Peyer's patch (tissue), 4 donors: ENCODE measurements around the gene PIEZO1. TPM values are rescaled to one million over a fixed set of nuclear protein-coding genes. Genes with fewer than 3 reads are reported as not detected.

Experiments
- DNase-seq, 3 donors: peaks; one replicate each; pipeline ENCODE4 v3.0.0-alpha.2; 2017 to 2019
- H3K27ac ChIP-seq, 4 donors: fragments of 200-600 bp; sonication (generic); one replicate each; pipeline ENCODE4 v1.5.1; 2016 to 2019
- H3K27me3 ChIP-seq, 2 donors: fragments of 200-600 bp; sonication (generic); one replicate each; pipeline ENCODE4 v1.5.1; 2019
- H3K36me3 ChIP-seq, 3 donors: fragments of 200-600 bp; sonication (generic); one replicate each; pipeline ENCODE4 v1.5.1; 2016 to 2019
- H3K4me1 ChIP-seq, 4 donors: fragments of 200-600 bp; sonication (generic); one replicate each; pipeline ENCODE4 v1.5.1; 2016 to 2019
- H3K4me3 ChIP-seq, 4 donors: fragments of 200-600 bp; sonication (generic); 1 replicate in 3 of 4; 2 replicates in 1 of 4; pipeline ENCODE4 v1.5.1; 2016 to 2019; ENCODE audit warnings: mild to moderate bottlenecking in 1 of 4
- H3K9me3 ChIP-seq, 4 donors: fragments of 200-600 bp; sonication (generic); one replicate each; pipeline ENCODE4 v1.5.1; 2016 to 2019; ENCODE audit warnings: mild to moderate bottlenecking in 1 of 4
- POLR2A ChIP-seq, 2 donors: fragments of 450-650 bp; IDR thresholded peaks; one replicate each; pipeline ENCODE4 v1.5.1; 2017; ENCODE audit warnings: antibody characterized with exemption in 2 of 2, mild to moderate bottlenecking in 2 of 2, moderate library complexity in 2 of 2
- total RNA-seq, 4 donors: library from RNA; depleted of rRNA; stranded (reverse); fragments of >200 nt; gene quantifications; one replicate each; pipeline ENCODE4 v1.1.0, GENCODE V29; 2016
- TF ChIP-seq, protein P1 (sequence below), 6 experiments: fragments of 450-650 bp in 4 of 6; fragments of 200-600 bp in 2 of 6; sonication (generic) in 1 of 6; IDR thresholded peaks; one replicate each; pipeline ENCODE4 v1.5.1; 2017 to 2019; ENCODE audit warnings: antibody characterized with exemption in 6 of 6, mild to moderate bottlenecking in 3 of 6, moderate library complexity in 1 of 6

Gene PIEZO1
- total RNA-seq, 4 donors from 2014 or later: 76.9 to 218 (median 183) TPM

DNA sequence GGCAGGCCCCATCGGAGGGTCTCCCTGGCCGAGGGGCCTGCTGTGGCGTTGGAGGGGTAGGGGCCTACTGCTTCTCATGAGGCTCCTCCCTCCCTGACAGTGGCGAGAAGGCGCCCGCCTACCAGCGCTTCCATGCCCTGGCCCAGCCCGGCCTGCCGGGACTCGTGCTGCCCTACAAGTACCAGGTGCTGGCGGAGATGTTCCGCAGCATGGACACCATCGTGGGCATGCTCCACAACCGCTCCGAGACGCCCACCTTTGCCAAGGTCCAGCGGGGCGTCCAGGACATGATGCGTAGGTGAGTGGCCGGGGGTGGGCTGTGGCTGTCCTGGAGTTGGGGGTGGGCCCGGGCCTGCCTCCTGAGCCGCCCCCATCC is 20.3 kb upstream of the PIEZO1 start:
- no peak for TF ChIP-seq POLR2A (IDR thresholded peaks at IDR 0.05)
- TF ChIP-seq, protein P1, sequence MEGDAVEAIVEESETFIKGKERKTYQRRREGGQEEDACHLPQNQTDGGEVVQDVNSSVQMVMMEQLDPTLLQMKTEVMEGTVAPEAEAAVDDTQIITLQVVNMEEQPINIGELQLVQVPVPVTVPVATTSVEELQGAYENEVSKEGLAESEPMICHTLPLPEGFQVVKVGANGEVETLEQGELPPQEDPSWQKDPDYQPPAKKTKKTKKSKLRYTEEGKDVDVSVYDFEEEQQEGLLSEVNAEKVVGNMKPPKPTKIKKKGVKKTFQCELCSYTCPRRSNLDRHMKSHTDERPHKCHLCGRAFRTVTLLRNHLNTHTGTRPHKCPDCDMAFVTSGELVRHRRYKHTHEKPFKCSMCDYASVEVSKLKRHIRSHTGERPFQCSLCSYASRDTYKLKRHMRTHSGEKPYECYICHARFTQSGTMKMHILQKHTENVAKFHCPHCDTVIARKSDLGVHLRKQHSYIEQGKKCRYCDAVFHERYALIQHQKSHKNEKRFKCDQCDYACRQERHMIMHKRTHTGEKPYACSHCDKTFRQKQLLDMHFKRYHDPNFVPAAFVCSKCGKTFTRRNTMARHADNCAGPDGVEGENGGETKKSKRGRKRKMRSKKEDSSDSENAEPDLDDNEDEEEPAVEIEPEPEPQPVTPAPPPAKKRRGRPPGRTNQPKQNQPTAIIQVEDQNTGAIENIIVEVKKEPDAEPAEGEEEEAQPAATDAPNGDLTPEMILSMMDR (IDR thresholded peaks at IDR 0.05): no peak
- Histone ChIP-seq H3K4me3 (no peak overlapping the region), H3K36me3 (peaks cover 0 to 18% (median 0%) of the 10 kb centered on the region in 3 donors), H3K27me3 (no peaks in the 10 kb centered on the region), H3K9me3 (no peaks in the 10 kb centered on the region), H3K4me1 (peaks cover 6 to 23% (median 15%) of the 10 kb centered on the region in 4 donors), H3K27ac (no peak overlapping the region)
- DNase-seq: no peak

DNA sequence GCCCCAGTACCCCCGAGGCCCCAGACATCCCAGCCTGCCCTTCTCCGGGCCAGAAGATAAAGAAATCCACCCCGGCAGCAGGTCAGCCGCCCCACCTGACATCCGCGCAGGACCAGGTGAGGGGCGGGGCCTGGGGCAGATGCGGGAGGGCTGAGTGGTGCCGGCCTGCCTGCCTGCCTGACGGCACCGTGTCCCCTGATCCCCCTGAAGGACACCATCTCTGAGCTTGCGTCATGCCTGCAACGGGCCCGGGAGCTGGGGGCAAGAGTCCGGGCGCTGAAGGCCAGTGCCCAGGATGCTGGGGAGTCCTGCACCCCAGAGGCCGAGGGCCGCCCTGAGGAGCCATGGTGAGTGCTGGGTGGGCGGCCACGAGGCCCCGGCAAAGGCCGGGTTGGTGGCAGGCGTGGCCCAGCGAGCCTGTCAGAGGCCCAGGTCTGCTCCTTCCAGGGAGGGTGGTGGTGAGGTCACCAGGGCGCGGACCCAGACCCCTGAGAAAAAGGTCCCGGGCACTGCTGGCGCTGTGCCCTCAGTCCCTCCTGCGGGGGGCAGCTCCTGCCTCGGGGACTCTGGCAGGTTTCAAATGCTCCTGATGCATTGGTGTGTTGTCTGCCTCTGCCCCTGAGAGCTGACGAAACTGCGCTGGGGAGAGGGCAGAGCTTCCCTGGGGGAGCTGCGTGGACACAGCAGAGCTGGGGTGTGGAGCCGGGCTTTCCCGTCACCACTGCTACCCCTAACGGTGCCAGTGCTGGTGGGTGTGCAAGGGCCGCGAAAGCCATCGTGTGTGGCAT is 19.7 kb upstream of the PIEZO1 start:
- H3K4me1 ChIP-seq: peaks cover 6 to 17% (median 12%) of the 10 kb centered on the region in 4 donors
- no peaks in the 10 kb centered on the region for H3K9me3 ChIP-seq
- H3K4me3 ChIP-seq: peak overlapping the region in 3 of 4 donors; percentile 51 to 88 (median 65)
- H3K27me3 ChIP-seq: no peaks in the 10 kb centered on the region
- TF ChIP-seq, protein P1 (IDR thresholded peaks at IDR 0.05): no peak
- TF ChIP-seq POLR2A (IDR thresholded peaks at IDR 0.05): no peak
- no peak for DNase-seq
- H3K36me3 ChIP-seq: peaks cover 0 to 17% (median 0%) of the 10 kb centered on the region in 3 donors
- peak overlapping the region in 1 of 4 donors; percentile 78 for H3K27ac ChIP-seq

DNA sequence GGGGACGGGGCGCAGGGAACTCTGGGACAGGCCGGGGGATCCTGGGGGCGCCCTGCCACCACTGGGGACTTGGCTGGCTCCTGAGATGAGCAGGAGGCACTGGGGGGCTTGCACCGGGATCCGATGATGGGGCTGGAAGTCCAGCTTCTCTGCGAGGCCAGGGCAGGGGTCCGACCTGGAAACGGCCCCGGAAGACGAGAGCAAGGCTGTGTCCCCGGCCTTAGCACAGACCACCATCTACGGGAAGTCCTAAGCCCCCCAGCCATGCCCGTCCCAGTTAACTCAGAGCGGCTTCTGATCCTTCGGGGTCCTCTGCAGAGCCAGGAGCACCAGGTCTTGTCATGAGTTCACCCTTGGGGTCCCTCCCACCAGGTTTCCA is 19.1 kb upstream of the PIEZO1 start:
- no peaks in the 10 kb centered on the region for H3K9me3 ChIP-seq
- H3K4me1 ChIP-seq: peaks cover 6 to 15% (median 11%) of the 10 kb centered on the region in 4 donors
- H3K4me3 ChIP-seq: peak overlapping the region; percentile 51 to 88 (median 60)
- peak overlapping the region in 1 of 4 donors; percentile 78 for H3K27ac ChIP-seq
- no peaks in the 10 kb centered on the region for H3K27me3 ChIP-seq
- TF ChIP-seq, protein P1 (IDR thresholded peaks at IDR 0.05): no peak
- no peak for TF ChIP-seq POLR2A (IDR thresholded peaks at IDR 0.05)
- DNase-seq: no peak
- peaks cover 0 to 11% (median 0%) of the 10 kb centered on the region in 3 donors for H3K36me3 ChIP-seq

DNA sequence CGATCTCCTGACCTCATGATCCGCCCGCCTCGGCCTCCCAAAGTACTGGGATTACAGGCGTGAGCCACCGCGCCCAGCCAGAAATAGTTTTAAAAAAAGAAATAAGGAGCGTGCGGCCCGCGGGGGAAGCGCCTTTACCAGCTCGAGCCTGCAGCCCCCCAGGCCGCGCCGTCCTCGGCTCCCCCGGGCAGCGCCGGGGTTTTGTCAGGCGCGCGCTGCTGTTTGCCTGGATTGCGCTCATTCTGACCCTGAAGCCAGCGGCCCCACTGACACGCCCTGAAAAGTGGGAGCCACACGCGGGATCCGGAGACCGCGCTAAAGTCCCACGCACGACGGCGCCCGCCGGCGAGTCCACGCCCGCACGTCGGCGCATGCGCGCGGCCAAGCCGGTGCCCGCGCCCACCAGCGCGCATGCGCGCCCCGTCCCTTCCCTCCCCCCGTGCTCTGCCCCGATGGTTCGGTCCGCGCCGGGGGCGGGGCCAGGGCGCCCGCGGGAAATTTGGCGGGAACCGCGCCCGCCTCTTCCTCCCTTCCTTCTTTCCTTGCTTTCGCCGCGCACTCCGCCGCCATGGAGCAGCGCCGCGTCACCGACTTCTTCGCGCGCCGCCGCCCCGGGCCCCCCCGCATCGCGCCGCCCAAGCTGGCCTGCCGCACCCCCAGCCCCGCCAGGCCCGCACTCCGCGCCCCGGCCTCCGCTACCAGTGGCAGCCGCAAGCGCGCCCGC is 18.4 kb upstream of the PIEZO1 start, which contains the start of gene CDT1:
CDT1 (plus strand) TSS at position 526 of the 724 bp plus-strand sequence; CDS start at position 569, 43 bp downstream.
- no peaks in the 10 kb centered on the region for H3K9me3 ChIP-seq
- H3K27me3 ChIP-seq: no peaks in the 10 kb centered on the region
- DNase-seq: peak; percentile 68 to 92 (median 91)

DNA sequence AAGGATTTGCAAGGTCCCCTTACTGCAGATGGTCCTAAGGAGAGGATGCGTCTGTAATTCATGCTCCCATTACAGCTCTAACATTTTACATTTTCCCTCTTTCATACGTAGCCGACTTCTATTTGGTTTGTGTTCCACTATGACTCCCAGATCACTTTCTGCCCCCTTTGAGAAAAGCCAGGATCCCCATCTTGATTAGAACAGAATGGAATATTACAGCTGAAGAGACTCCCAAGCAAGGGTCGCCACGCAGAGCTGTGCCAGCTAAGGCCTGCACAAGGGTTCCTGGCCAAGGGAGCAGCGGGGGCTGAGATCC is 15.2 kb upstream of the PIEZO1 start:
- TF ChIP-seq, protein P1 (IDR thresholded peaks at IDR 0.05): no peak
- TF ChIP-seq POLR2A (IDR thresholded peaks at IDR 0.05): no peak
- H3K4me1 ChIP-seq: peaks cover 6 to 17% (median 11%) of the 10 kb centered on the region in 4 donors
- H3K27ac ChIP-seq: no peak overlapping the region
- no peak for DNase-seq
- H3K36me3 ChIP-seq: no peaks in the 10 kb centered on the region
- no peaks in the 10 kb centered on the region for H3K9me3 ChIP-seq
- no peaks in the 10 kb centered on the region for H3K27me3 ChIP-seq
- H3K4me3 ChIP-seq: no peak overlapping the region

More for the DNA sequence above, 18.4 kb upstream of the PIEZO1 start, which contains the start of gene CDT1:
- H3K4me3 ChIP-seq: peak within 1 kb of the TSS; percentile 51 to 88 (median 60)
- peaks cover 6 to 15% (median 11%) of the 10 kb centered on the region in 4 donors for H3K4me1 ChIP-seq
- TF ChIP-seq, protein P1 (IDR thresholded peaks at IDR 0.05): no peak
- TF ChIP-seq POLR2A (IDR thresholded peaks at IDR 0.05): peak in 1 of 2 donors; percentile 64
- H3K36me3 ChIP-seq: peaks cover 0 to 4% (median 0%) of the 10 kb centered on the region in 3 donors
- peak within 1 kb of the TSS; percentile 63 to 78 (median 72) for H3K27ac ChIP-seq
